Activated T-helper 9 cell treated with anti-CD3 and anti-CD28 coated beads, Interleukin-2, amount 50 U/mL, for 16 hours (primary cell): ENCODE results near the gene XYLT1.
"Not testable (repeated sequence)": the region's sequence is repeated elsewhere in the genome, so short reads cannot be mapped to it uniquely, and the experiment has no call there.

Source experiments
- DNase-seq: peaks from one replicate; pipeline ENCODE4 v3.0.0-alpha.2; 2020; ENCODE audit warnings: low read depth

XYLT1 gene

DNA sequence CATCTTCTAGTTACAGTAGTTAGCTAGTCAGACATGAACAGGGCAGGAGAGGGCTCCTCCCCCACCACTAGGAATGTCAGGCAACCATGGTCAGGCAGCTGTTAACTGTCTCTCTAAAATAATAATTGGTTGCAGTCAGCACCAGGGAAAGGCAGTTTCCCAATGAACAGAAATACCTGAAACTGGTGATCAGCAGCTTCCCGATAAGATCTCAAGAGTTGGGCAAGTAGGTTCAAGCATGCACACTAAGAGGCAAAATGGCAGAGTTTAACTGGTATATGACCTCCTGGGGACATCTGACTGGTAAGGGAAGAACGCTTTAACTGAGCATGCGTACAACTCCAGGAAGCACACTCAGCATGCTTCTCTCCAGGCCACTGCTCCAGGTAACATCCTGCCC lies 12.6 kb upstream of the XYLT1 start:
- no peak for DNase-seq

DNA sequence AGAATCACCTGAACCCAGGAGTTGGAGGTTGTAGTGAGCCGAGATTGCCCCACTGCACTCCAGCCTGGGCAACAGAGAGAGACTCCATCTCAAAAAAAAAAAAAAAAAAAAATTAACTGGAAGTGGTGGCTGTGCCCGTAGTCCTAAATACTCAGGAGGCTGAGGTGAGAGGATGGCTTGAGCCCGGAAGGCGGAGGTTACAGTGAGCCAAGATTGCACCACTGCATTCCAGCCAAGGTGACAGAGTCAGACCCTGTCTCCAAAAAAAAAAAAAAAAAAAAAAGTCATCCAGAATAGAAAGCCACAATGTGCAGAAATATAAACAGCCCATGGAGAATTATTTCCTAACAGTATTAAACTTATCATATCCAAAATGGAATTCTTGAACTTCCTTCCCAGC lies 11.6 kb upstream of the XYLT1 start:
- DNase-seq = not testable (repeated sequence)

DNA sequence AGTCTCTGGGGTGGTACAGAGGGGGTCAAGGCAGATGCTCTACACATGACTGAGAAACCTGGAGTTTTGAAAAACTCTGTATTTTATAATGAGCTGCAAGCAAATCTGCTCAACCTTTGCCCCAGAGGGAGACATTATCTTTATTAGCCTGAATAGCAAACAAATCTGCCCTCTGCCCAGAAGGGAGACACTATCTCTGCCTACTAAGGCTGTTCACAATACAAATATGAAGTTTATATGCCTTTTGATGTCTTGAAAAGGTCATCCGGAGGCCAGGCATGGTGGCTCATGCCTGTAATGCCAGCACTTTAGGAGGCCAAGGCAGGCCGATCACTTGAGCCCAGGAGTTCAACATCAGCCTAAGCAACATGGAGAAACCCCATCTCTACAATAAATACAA lies 11.0 kb upstream of the XYLT1 start:
- DNase-seq = no peak

DNA sequence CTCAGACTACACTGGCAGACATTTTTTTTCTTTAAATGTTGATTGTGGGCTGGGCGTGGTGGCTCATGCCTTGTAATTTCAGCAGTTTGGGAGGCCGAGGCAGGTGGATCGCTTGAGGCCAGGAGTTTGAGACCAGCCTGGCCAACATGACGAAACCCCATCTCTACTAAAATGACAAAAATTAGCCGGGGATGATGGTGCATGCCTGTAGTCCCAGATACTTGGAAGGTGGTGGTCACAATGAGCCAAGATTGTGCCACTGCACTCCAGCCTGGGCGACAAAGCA lies 6.4 kb upstream of the XYLT1 start:
- not testable (repeated sequence) for DNase-seq

- DNase-seq = no peak
Measured at GRCh38 chr16:17476414-17477259, 5.9 kb upstream of the XYLT1 start.

DNA sequence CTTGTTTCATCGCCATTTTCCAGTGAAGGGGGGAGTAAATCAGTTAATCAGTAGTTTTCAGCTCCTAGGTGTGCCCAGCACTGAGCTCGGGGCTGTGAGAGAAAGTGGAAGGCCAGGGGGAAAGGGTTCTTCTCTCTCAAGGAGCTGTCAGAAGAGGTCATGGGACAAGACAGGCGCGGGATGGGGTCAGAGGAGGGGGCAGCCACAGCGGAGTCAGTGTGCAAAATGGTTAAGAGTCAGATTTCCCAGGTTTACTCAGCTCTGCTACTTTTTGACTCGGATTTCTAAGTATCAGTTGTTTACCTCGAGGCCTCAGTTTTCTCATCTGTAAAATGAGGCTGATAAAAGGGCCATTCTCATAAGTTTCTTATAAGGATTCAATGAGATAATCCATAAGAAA lies 4.3 kb upstream of the XYLT1 start:
- DNase-seq = no peak

DNA sequence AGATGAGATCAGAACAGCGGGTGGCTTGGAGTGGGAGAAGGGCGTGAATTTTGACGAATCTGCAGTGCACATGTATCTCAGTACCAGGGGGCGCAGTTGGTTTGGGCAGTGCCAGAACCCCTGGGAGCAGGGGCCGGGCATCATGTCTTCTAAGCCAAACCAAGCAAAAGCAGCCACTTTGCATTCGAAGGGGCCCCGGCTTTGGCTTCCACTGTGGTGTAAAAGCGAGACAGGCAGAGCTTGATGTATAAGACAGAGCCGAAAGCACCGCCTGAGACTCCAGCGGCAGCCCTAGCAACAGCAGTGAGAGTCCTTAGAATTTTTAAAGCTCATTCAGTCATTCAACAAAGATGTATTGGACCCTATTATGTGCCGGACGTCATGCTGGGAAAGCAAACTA lies 3.8 kb upstream of the XYLT1 start:
- DNase-seq = no peak

DNA sequence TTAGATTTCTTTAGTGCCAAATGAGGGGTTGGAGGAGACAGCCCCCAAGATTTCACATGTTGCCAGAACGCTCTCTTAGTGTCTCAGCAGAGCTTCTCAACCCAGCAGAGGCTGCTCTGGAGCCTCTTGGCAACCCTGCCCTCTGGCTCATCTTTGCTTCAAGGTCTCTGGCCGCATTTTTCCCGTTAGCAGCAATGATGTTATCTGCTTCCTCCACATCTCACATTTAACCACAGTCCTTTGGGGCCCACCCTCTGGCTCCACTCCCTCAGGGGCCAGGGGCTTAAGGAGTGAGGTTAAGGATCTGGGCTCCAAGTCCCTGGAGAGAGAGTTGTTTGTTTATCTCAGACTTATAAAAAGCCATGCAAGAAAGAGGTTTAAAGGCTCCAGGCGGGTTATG lies 3.3 kb upstream of the XYLT1 start:
- DNase-seq = no peak

GRCh38 chr16:17471719-17472461 lies 1.1 kb upstream of the XYLT1 start:
- no peak for DNase-seq

- no peak for DNase-seq
Measured at GRCh38 chr16:17470182-17470907, 415 bp downstream of the XYLT1 start.

GRCh38 chr16:17469741-17470181 lies 999 bp downstream of the XYLT1 start:
- DNase-seq = no peak

DNA sequence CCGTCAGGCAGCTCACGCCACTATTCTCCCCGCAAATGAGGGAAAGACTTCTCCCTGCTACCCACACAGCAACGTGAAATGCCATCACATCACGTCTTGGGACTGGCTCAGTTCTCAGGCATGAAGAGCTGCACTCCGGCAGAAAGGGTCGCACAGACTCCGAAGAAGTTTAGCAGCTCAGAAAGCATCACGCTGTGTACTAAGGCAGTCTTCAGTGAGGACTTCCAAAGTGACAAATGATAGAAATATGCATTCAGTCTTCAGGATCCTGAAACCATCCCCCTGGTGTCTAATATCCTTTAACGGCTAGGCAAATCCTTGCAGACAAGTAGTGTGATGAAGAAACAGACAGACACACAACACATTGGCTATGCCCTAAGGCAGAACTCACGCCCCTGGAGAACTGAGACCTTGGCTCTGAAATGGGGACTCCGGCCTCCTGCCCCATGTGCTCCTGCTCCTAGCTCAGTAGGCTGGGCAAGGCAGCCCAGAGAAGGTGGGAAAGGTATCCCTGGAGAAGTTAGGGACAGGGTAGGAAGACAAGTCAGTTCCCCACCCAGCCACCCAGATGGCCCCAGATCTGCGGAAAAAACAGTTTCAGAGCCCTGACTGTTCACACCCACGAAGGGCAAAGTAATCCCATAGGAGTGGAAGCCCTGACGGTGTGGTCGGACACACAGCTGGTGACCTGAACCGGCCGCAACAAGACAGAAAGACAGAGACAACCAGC lies 1.6 kb downstream of the XYLT1 start:
- no peak for DNase-seq

- DNase-seq = no peak
Measured at GRCh38 chr16:17468611-17469010, 2.1 kb downstream of the XYLT1 start.

DNA sequence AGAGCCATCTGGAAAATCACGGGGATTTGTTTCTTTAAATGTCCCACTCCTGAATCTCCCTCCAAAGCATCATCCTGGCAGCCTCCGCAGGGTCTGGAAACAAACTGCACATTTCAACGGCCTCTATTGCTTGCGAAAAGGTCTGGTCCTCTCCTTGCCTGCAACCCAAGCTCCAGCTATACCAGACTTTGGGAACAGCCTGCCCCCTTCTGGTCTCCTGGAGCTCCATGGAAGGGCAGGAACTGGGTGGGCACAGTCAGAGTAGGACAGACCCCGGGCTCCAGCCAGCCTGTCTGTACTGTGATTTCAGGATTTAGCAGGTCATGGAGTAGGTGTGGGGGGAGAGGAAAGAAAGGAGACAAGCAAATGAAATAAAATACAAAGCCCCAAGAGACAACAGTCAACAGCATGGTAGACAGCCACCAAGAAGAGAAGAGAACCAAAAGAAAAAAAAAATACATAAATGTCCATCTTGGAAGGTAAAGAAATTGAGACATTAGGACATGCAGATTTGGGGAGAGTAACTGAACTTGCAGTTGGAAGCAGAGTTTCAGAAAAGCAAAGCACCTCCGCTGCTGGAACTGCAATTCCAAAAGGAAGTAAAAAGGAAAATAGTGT lies 2.7 kb downstream of the XYLT1 start:
- no peak for DNase-seq

GRCh38 chr16:17466876-17467275 lies 3.9 kb downstream of the XYLT1 start:
- DNase-seq = no peak

GRCh38 chr16:17465460-17465859 lies 5.3 kb downstream of the XYLT1 start:
- DNase-seq = no peak

DNA sequence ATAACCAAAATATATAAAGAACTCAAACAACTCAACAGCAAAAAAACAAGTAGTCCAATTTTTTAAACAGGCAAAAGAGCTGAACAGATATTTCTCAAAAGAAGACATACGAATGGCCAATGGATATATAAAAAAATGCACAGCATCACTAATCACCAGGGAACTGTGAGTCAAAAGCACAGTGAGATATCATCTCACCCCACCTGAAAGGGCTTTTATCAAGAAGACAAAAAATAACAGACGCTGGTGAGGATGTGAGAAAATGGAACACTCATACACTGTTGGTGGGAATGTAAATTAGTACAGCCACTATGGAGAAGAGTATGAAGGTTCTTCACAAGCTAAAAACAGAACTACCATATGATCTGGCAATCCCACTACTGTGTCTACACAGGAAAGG lies 7.4 kb downstream of the XYLT1 start:
- no peak for DNase-seq

- DNase-seq = no peak
Measured at GRCh38 chr16:17461951-17462729, 8.6 kb downstream of the XYLT1 start.

DNA sequence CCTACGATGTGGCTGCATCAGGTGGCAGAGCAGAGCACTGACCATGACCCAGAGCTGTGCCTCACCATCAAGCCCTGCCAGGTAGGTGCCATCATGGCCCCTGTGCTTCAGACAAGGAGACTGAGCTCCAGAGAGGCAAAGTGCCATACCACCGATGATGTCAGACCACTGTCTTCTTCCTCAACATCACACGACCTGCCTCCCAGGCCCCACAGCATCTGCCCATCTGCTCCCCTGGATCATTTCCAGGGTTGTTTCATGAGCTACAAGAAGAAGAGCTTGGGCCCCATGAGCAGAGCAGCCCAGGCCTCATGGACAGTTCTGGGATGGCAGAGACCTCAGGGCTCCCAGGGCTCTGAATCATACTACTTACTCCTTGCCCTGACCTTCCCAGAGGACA lies 9.9 kb downstream of the XYLT1 start:
- no peak for DNase-seq

- DNase-seq = no peak
Measured at GRCh38 chr16:17459903-17460521, 10.7 kb downstream of the XYLT1 start.

GRCh38 chr16:17457997-17458396 lies 12.8 kb downstream of the XYLT1 start:
- DNase-seq = no peak
